NK-92 (cell line): Measurements from ENCODE around the gene SPCS3.
"Not testable (repeated sequence)": the region's sequence is repeated elsewhere in the genome, so short reads cannot be mapped to it uniquely, and the experiment has no call there.

Experiments used
- DNase-seq: peaks from one replicate; lab custom pipeline; 2025; ENCODE audit not compliant: unreplicated experiment; lab: John Stamatoyannopoulos, UW

The SPCS3 gene

DNA sequence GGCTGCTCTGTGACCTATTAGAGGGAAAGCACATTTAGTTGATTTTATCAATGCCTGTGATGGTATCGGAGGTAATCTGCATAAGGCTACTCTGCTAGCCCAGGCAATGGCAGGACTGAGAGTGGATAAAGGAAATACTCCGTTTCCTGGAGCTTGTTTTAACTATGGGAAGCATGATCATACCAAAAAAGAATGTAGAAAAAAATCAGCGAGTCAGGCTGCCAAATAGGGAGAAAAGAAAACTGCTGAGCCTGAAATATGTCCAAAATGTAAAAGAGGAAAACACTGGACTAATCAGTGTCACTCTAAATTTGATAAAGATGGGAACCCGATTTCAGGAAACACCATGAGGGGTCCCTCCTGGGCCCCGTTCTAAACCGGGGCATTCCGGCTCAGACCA lies 25.6 kb downstream of the SPCS3 start:
- not testable (repeated sequence) for DNase-seq

DNA sequence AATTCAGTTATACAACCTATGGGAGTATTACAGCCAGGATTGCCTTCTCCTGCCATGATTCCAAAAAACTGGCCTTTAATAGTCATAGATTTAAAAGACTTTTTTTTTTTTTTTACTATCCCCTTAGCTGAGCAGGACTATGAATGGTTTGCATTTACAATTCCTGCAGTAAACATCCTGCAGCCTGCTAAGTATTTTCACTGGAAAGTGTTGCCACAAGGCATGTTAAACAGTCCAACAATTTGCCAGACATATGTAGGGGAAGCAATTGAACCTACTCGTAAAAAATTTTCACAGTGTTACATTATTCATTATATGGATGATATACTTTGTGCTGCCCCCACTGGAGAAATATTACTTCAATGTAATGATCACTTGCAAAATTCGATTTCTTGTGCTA lies 27.1 kb downstream of the SPCS3 start:
- DNase-seq = not testable (repeated sequence)

DNA sequence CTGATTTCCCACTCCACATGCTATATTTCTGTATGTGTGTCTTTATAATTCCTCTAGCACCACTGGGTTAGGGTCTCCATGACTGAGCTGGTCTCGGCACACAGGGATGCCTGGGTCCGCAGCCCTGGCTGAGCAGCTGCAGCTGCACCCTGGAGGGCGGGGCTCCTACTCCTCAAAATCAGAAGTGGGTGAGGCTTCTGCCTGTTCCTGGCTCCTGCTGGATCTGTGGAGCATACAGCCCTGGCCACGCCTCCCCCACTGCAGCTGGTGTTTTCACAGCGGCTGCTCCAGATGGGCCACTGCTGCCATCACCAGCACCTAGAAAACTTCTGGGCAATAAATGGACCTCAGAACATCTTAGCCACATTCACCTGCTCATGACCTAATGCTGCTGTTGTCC lies 30.9 kb downstream of the SPCS3 start:
- no peak for DNase-seq

DNA sequence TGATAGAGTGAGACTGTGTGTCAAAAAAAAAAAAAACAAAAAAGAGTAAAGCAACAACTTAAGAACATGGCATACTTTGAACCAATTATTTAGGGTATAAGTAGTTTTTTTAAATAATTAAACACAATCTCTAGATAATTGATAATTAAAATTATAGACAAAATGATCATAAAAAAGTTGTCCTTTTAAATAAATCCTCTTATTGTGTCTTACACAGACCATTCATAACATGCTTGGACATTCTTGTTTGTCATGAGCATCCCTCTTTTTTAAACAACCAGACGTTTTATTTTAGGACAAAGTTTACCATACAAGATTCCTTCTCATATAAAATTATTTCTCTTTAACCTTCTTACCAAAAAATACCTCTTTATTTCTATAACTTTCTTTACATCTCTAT lies 35.1 kb downstream of the SPCS3 start:
- DNase-seq = no peak

DNA sequence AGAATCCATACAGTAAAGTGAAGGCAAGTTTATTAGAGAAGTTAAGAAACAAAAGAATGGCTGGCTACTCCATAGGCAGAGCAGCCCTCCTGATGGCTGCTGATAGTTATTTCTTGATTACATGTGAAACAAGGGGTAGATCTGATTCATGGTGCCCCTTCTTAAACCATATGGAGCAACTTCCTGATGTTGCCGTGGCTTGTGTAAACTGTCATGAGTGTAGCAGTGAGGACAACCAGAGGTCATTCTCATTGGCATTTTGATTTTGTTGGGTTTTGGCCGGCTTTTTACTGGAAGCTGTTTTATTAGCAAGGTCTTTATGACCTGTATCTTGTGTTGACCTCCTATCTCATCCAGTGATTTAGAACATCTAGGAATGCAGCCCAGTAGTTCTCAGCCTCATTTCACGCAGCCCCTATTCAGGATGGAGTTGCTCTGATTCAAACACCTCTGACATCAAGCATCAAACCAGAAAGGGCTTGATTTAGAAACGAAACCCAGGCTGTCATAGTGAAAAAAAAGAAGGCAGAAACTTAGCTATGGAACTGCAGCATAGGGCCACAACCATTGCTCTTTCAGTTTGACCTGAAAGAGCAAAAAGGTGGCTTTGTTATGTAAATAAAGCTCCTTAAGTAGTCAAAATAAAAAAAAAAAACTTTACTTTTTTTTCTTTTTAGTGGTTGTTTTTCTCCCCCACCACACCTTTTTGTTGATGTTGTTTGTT lies 37.8 kb downstream of the SPCS3 start:
- DNase-seq = no peak

DNA sequence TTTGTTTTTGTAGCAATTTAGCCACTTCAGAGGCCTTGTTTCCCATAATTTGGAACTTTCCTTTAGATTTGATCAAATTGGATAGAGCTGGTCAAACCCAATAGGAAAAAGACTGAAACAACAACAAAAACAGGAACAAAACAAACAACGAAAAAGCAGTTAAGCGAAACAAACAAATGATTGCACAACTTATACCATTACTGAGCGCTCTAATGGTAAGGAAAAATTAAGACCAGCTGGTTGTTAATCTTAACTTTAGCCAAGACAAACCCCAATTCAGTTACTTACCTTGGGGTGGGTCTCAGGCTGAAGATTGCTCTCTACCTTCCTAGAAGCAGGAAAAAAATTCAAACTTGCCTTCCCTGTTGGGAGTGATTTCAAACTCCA lies 38.3 kb downstream of the SPCS3 start:
- DNase-seq = no peak

DNA sequence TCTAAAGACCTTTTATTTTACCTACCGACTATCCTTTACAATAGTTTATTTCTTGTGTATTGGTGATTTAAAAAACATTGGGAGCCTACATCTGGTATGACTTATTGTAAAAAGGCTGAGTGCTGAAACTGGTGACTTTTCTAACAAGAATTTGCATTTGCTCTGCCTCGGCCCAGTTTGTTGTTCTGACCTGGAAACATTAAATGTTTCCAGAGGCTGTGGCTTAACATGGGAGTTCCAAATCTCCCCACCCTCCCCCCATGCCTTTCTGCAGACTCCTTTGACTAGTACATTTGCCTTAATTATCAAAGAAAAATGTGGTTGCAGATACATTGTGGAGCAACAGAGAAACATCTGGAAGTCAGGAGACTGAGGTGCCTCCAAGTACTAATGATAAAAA lies 39.8 kb downstream of the SPCS3 start:
- DNase-seq = no peak

DNA sequence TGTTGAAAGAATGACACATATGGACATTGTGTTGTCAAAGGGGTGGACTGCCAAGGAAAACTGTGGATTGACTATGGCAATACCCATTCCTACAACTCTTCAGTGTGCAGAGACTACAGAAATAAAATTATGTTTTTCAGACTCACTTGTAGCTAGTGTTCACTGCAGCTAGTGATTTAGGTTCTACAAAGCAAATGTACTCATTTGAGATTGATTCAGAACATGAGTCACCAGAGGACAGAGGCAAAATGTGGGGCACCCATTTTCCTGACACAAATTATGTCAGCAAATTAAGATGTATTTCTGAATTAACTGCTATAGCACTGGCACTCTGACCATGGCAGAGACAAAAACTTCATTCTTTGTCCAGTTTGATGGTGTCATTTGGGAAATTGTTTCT lies 40.7 kb downstream of the SPCS3 start:
- DNase-seq = no peak

DNA sequence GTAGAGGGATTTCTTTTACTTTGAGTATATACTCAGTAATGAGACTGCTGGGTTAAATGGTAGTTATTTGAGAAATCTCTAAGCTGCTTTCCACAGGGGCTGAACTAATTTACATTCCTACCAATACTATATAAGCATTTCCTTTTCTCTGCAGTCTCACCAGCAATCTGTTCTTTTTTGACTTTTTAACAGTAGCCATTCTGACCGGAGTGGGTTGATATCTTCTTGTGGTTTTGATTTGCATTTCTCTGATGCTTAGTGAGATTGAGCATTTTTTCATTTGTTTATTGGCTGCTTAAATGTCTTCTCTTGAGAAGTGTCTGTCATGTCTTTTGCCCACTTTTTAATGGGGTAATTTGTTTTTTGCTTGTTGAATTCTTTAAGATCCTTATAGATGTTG lies 43.3 kb downstream of the SPCS3 start:
- no peak for DNase-seq

DNA sequence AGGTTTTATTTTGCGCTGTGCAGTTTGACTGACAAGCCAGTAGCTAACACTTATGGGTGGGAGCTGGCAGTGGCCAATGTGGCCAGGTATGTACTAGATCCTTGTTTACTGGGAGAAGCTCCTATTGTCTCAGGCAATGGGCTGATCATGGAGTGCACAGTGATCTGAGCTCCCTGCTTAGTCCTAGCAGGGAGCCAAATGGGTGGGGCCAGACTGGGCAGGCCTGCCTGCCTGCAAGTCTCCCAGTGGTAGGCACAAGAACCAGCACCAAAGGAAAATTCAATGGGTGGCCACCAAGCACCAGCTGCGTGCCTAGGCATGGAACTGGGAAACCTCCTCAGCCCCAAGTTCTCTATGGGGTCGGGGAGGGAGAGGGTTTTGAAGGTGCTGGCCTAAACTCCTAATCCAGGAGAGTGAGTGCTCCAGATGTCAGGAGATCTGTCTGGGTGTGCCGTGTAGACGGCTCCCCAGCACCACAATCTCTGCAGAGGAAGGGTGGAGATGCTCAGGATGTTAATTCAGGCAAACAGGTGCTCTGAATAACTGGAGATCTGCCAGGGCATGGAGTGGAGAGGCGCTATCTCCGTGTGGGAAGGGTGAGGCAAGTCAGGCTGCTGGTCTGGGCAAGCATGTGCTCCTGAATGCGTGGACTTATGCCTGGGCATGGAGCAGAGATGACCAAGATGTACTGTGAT lies 48.2 kb downstream of the SPCS3 start:
- no peak for DNase-seq

DNA sequence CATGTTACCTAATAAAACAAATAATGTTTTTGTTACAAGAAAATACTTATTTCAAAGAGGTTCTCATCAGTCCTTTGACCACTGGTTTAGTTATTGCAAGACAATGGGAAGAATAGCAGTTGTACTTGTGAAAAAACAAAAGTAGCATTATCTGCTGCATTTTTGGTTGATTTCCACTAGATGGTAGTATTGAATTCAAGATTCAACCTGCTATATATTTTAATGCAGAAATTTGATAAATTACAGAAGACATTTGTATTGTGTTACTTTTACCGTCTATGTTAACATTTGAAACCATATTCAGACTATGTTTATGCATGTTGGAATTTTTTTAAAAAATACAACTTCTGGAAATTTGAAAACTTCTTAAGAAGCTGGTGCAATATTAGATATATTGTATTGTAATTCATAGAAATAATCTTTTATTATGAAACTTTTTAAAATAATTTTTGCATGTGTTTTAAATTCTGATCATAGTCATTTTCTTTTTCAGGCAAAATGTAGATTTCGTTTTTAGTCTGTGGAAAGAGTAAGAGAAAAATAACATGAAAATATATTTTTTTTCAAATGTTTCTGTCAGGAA lies 56.4 kb downstream of the SPCS3 start:
- no peak for DNase-seq

DNA sequence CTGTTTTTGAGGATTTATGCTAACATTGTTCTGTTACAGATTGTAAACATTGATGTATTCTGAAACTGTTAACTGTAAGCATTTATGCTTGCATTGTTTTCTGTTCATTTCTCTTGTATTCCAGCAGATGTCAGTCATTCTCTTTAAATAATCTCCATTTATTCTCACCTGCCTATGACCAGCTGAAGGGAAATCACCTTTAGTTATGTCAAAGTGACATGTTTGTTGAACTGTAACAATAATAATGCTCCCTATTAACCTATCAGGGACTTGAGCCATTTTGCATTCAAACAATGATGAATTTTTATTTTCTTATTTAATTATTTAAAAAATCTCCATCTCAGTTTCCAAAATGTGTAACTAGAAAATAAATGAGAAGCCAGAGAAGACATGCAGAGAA lies 58.0 kb downstream of the SPCS3 start:
- no peak for DNase-seq

DNA sequence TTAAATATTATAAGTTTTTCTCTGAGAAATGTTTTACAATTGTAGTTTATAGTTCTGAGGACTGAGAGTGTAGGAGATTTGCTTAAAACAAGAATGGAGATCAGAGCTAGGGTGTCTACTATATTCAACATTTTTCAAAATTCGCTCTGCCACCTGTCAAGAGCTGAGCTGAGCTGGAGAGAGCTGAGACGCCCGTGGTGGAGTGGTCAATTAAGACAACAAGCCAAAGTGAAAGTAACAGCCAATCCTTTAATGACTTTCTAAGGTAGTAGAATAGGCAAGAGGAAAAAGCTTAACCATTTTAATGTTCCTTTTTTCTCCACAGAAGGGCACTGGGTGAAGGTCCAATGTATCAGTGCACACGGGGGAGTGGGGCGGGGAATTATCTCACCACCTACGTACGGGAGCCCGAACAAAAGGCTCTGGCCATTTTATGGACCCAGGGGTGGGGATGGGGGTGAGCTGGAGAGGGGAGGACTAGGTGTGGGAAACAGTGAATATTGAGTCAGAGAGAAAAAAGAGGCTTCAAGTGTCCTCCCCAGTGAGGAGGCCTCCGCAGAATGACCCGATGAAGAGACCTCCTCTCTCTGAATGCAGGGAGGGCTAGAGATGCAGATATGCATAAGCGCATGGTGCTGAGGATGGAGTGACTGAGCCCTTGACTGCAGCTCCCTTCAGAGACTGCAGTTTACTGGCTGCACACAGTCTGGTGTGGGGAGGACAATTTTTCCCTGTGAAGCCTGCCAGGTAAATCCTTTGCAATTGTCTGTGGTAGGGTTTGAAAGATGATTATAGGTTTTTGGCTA lies 60.8 kb downstream of the SPCS3 start:
- DNase-seq = no peak
